B cell (primary cell): ENCODE data around the gene CDHR1. TPM values are rescaled to one million over a fixed set of nuclear protein-coding genes. Genes with fewer than 3 reads are reported as not detected.

Experiments
- ATAC-seq: fragments of 200-7000 bp; cut with Tn5 transposase; one replicate; pipeline ENCODE4 v1.10.0; 2021; ENCODE audit warnings: low read depth, mild to moderate bottlenecking, moderate number of reproducible peaks, moderate library complexity
- CTCF ChIA-PET: fragments of 350-600 bp; sonication (Branson Sonifier 250); formaldehyde crosslinking; loops from one replicate; lab custom pipeline; 2021; ENCODE audit warnings: antibody characterized with exemption, inconsistent platforms; lab: Charles Lee
- POLR2A ChIA-PET: fragments of 350-600 bp; sonication (Branson Sonifier 250); formaldehyde crosslinking; loops from one replicate; lab custom pipeline; 2021; ENCODE audit warnings: antibody characterized with exemption; lab: Charles Lee
- DNase-seq: peaks from one replicate; pipeline ENCODE4 v3.0.0; 2013
- H2AFZ ChIP-seq: 2 replicates; pipeline ENCODE4 v1.6.1; 2012; ENCODE audit warnings: mild to moderate bottlenecking, low read depth, low read length; ENCODE audit not compliant: insufficient read depth, poor library complexity, severe bottlenecking
- H3K27ac ChIP-seq, 2 donors: 1 replicate in 1 of 2; 2 replicates in 1 of 2; pipeline ENCODE4 v1.5.1; 2012 to 2013; ENCODE audit warnings: low read length in 2 of 2, mild to moderate bottlenecking in 2 of 2, moderate library complexity in 1 of 2
- H3K27me3 ChIP-seq, 4 experiments: fragments of 200-600 bp in 1 of 4; sonication (generic) in 1 of 4; replicated peaks in 1 of 4; 1 replicate in 2 of 4; 2 replicates in 2 of 4; pipeline versions ENCODE4 v1.6.1 to v1.7.0; 2013 to 2016; ENCODE audit warnings: low read length in 3 of 4, mild to moderate bottlenecking in 2 of 4, mixed read lengths in 1 of 4, moderate library complexity in 1 of 4; ENCODE audit not compliant: insufficient read depth in 4 of 4, control insufficient read depth in 3 of 4; ENCODE audit errors: control extremely low read depth in 1 of 4
- H3K36me3 ChIP-seq, 2 experiments: replicated peaks in 1 of 2; 1 replicate in 1 of 2; 2 replicates in 1 of 2; pipeline versions ENCODE4 v1.6.1 to v1.7.1; 2013; ENCODE audit warnings: low read length in 1 of 2; ENCODE audit not compliant: insufficient read depth in 2 of 2, control insufficient read depth in 1 of 2; ENCODE audit errors: control extremely low read depth in 1 of 2, extremely low read depth in 1 of 2
- H3K4me1 ChIP-seq, 2 donors: fragments of 200-600 bp in 1 of 2; sonication (generic) in 1 of 2; 1 replicate in 1 of 2; 2 replicates in 1 of 2; pipeline versions ENCODE4 v1.5.1 to v1.6.1; 2013 to 2017; ENCODE audit warnings: low read length in 2 of 2; ENCODE audit not compliant: control insufficient read depth in 2 of 2, insufficient read depth in 2 of 2
- H3K4me2 ChIP-seq: replicated peaks from 2 replicates; pipeline ENCODE3; 2012; ENCODE audit warnings: mild to moderate bottlenecking, low read depth, low read length; ENCODE audit not compliant: poor library complexity, severe bottlenecking
- H3K4me3 ChIP-seq, 5 experiments: fragments of 200-600 bp in 1 of 5; sonication (generic) in 1 of 5; 1 replicate in 3 of 5; 2 replicates in 2 of 5; pipeline versions ENCODE4 v1.5.1 to v1.7.0; 2011 to 2016; ENCODE audit warnings: low read length in 4 of 5, mild to moderate bottlenecking in 4 of 5, low read depth in 2 of 5, control low read depth in 1 of 5, moderate library complexity in 1 of 5; ENCODE audit not compliant: insufficient read depth in 1 of 5; ENCODE audit errors: control extremely low read depth in 1 of 5, extremely low read depth in 1 of 5
- H3K79me2 ChIP-seq: fragments of 200-600 bp; sonication (generic); one replicate; pipeline ENCODE4 v1.6.0; 2016; ENCODE audit warnings: low read length; ENCODE audit not compliant: control insufficient read depth, insufficient read depth
- H3K9ac ChIP-seq: fragments of 200-600 bp; sonication (generic); 2 replicates; pipeline ENCODE4 v1.6.1; 2017; ENCODE audit warnings: mild to moderate bottlenecking, low read length, moderate library complexity
- H3K9me3 ChIP-seq, 3 donors: one replicate each; pipeline versions ENCODE4 v1.6.1 to v1.7.1; 2013; ENCODE audit warnings: low read length in 2 of 3; ENCODE audit not compliant: control insufficient read depth in 2 of 3, insufficient read depth in 1 of 3; ENCODE audit errors: control extremely low read depth in 1 of 3
- H4K20me1 ChIP-seq: 2 replicates; pipeline ENCODE4 v1.6.0; 2012; ENCODE audit warnings: mild to moderate bottlenecking, low read length; ENCODE audit not compliant: insufficient read depth, control insufficient read depth, poor library complexity, severe bottlenecking
- H3K27ac Mint-ChIP-seq: one replicate; pipeline ENCODE4 v1.8.0; 2021; ENCODE audit warnings: mixed read lengths
- H3K27me3 Mint-ChIP-seq: one replicate; pipeline ENCODE4 v1.8.0; 2021; ENCODE audit warnings: mixed read lengths
- H3K4me1 Mint-ChIP-seq: one replicate; pipeline ENCODE4 v1.8.0; 2021; ENCODE audit warnings: mixed read lengths
- H3K4me3 Mint-ChIP-seq: one replicate; pipeline ENCODE4 v1.8.0; 2021; ENCODE audit warnings: mixed read lengths
- H3K9me3 Mint-ChIP-seq: one replicate; pipeline ENCODE4 v1.8.0; 2022; ENCODE audit warnings: mixed read lengths; ENCODE audit not compliant: insufficient read depth
- CTCF ChIP-seq: fragments of 200-600 bp; IDR thresholded peaks from one replicate; pipeline ENCODE4 v1.8.0; 2022; ENCODE audit warnings: antibody characterized with exemption, mild to moderate bottlenecking
- EZH2 ChIP-seq: IDR thresholded peaks from 2 replicates; pipeline ENCODE4 v1.6.1; 2012; ENCODE audit warnings: borderline replicate concordance, low read depth, mild to moderate bottlenecking, moderate library complexity, low read length; ENCODE audit not compliant: insufficient read depth, poor library complexity, severe bottlenecking
- WGBS: methylation state at CpG from one replicate; pipeline ENCODE4 v1.1.5; 2013; ENCODE audit warnings: missing lambda C conversion rate; ENCODE audit not compliant: insufficient coverage; 5-methylcytosine and 5-hydroxymethylcytosine counted together
- intact Hi-C: fragments of 100-400 bp; cut with micrococcal nuclease; formaldehyde crosslinking; loops from one replicate; pipeline ENCODE4 v1.10.0; 2022
- polyA plus RNA-seq: library from polyadenylated mRNA; depleted of rRNA; stranded (reverse); fragments of >200 nt; gene quantifications from 2 replicates; pipeline ENCODE4 v1.2.3, GENCODE V29; 2012
- total RNA-seq, 2 donors: library from RNA; stranded (reverse); fragments of 120-200 nt in 1 of 2; gene quantifications; 1 replicate in 1 of 2; 2 replicates in 1 of 2; pipeline versions ENCODE4 v1.2.3 to v1.2.4, GENCODE V29; 2013 to 2022

CDHR1 gene
- total and polyA plus RNA-seq, 2 donors (not counting 1 experiment from before 2014, with no cell fraction given): 0.31 to 1.7 TPM

GRCh38 chr10:84241185-84241790 is 47.0 kb downstream of the CDHR1 start, which contains the start of gene LRIT1:
TSS of gene LRIT1 (minus strand) at chr10:84241546. CDS start at chr10:84241439, 107 bp downstream.
- no peak within 1 kb of the TSS for H3K27ac Mint-ChIP-seq
- 88% methylated on average over 9 of the region's 13 CpGs for WGBS

More at GRCh38 chr10:84241185-84241790, 47.0 kb downstream of the CDHR1 start, which contains the start of gene LRIT1:
- H3K27me3 Mint-ChIP-seq: peaks cover 15% of the 10 kb centered on the region
- DNase-seq (no peak), ATAC-seq (no peak)
- H3K4me1 ChIP-seq: no peaks in the 10 kb centered on the region
- TF ChIP-seq CTCF (no peak), EZH2 (no peak)
- no peak within 1 kb of the TSS for H3K27ac ChIP-seq
- no peaks in the 10 kb centered on the region for H3K9me3 Mint-ChIP-seq
- intact Hi-C loops: no loop called here
- H4K20me1 ChIP-seq: no peaks in the 10 kb centered on the region
- POLR2A ChIA-PET: no interaction called here
- H3K36me3 ChIP-seq: no peaks in the 10 kb centered on the region
- peaks cover 0 to 2% (median 0%) of the 10 kb centered on the region in 4 experiments for H3K27me3 ChIP-seq
- H3K9ac ChIP-seq: no peak within 1 kb of the TSS
- CTCF ChIA-PET: interaction anchor here (0.7 kb wide), 1 partner anchor 21 kb away, joined by 3 read pairs; no protein-coding TSS in a partner anchor
- no peak within 1 kb of the TSS for H3K4me2 ChIP-seq
- no peak within 1 kb of the TSS for H3K4me3 ChIP-seq
- H3K4me1 Mint-ChIP-seq: no peaks in the 10 kb centered on the region
- H2AFZ ChIP-seq: no peak within 1 kb of the TSS
- no peak within 1 kb of the TSS for H3K4me3 Mint-ChIP-seq
- H3K79me2 ChIP-seq: no peaks in the 10 kb centered on the region
- peaks cover 0 to 6% (median 0%) of the 10 kb centered on the region in 3 donors for H3K9me3 ChIP-seq
